ENCODE results near the gene WDR41.
A peak's percentile ranks its signal among the peaks of the same experiment; 100 is the strongest.

WDR41 gene

DNA sequence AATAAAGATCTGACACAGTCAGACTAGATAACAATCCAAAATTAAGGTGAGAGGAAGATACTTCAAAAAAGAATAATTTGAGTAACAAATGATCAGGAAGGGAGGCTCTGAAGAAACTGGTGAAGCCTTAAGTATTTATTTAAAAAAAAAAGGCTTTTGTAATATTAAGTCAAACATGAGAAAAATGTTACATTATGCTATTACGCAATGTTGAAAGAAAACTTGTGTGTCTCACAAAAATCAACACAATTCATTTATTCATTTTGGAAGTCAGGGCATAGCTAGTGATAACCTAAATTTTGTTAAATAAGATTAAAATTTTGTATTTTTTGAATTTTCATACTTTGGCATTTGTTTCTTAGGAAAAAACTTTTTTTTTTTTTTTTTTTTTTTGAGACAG lies 28.2 kb downstream of the WDR41 start:
- DNase-seq (ENCODE audit: extremely low read depth, low read depth) = no peak
- TF ChIP-seq, protein P1, sequence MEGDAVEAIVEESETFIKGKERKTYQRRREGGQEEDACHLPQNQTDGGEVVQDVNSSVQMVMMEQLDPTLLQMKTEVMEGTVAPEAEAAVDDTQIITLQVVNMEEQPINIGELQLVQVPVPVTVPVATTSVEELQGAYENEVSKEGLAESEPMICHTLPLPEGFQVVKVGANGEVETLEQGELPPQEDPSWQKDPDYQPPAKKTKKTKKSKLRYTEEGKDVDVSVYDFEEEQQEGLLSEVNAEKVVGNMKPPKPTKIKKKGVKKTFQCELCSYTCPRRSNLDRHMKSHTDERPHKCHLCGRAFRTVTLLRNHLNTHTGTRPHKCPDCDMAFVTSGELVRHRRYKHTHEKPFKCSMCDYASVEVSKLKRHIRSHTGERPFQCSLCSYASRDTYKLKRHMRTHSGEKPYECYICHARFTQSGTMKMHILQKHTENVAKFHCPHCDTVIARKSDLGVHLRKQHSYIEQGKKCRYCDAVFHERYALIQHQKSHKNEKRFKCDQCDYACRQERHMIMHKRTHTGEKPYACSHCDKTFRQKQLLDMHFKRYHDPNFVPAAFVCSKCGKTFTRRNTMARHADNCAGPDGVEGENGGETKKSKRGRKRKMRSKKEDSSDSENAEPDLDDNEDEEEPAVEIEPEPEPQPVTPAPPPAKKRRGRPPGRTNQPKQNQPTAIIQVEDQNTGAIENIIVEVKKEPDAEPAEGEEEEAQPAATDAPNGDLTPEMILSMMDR (IDR thresholded peaks at IDR 0.05; ENCODE audit: low read depth, low read length, missing control alignments) = no peak
- H3K4me3 ChIP-seq (replicated peaks; ENCODE audit: low read depth, low read length) = no peak overlapping the region

DNA sequence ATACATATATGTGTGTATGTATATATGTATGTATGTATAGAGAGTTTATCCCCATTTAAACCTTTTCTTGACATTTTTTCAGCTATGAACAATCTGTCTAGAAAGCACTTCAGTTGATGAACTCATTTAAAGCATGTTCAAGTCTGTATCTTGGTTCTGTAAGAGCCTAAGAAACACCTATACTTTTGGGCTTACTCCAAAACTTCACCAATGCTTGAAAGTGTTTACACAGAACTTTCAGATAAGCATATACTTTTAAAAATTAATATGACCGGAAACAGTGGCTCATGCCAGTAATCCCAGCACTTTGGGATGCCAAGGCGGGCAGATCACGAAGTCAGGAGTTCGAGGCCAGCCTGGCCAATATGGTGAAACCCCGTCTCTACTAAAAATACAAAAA lies 30.8 kb downstream of the WDR41 start:
- TF ChIP-seq, protein P1 (IDR thresholded peaks at IDR 0.05; ENCODE audit: low read depth, low read length, missing control alignments) = no peak

DNA sequence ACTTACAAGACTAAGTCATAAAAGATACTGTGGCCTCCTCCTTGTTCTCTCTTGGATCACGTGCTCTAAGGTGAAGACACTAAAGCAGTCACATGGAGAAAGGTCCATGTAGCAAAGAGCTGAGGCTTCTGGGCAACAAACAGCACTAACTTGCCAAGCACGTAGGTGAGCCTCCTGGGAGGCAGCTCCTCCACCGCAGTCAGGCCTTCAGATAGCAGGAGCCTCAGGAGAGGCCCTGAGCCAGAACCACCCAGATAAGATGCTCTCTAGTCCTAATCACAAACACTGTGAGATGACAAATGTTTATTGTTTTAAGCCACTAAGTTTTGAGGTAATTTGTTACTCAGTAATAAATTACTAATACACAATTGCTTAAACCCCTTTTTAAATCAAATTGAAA lies 38.0 kb downstream of the WDR41 start:
- DNase-seq (ENCODE audit: extremely low read depth, low read depth) = no peak
- H3K4me3 ChIP-seq (replicated peaks; ENCODE audit: low read depth, low read length) = no peak overlapping the region
- TF ChIP-seq, protein P1 (IDR thresholded peaks at IDR 0.05; ENCODE audit: low read depth, low read length, missing control alignments) = no peak

More for the DNA sequence above, 30.8 kb downstream of the WDR41 start:
- no peak overlapping the region for H3K4me3 ChIP-seq (replicated peaks; ENCODE audit: low read depth, low read length)
- no peak for DNase-seq (ENCODE audit: extremely low read depth, low read depth)

- TF ChIP-seq, protein P1 (IDR thresholded peaks at IDR 0.05; ENCODE audit: low read depth, low read length, missing control alignments) = no peak
- peak; percentile 37 for DNase-seq (ENCODE audit: extremely low read depth, low read depth)
- no peak overlapping the region for H3K4me3 ChIP-seq (replicated peaks; ENCODE audit: low read depth, low read length)
These were observed 39.8 kb downstream of the WDR41 start for GRCh38 chr5:77452351-77452750.

DNA sequence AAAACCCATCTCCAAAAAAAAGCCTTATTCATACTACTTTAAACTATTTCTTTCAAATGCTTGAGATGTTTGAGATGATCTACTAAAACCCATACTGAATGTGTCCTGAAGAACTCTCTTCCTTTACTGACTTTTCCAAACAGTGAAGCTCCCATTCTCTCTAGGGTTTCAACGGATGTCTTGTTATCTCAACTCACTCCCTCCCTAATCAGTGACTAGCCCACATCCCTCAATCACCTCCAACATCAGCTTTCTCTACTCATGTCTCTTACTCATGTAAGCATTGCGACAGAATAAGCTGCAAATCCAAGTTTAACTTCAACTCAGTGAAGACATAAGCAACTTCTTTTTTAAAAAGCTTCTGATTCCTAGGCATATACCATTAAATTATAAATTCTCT lies 42.1 kb downstream of the WDR41 start:
- H3K4me3 ChIP-seq (replicated peaks; ENCODE audit: low read depth, low read length) = no peak overlapping the region
- no peak for DNase-seq (ENCODE audit: extremely low read depth, low read depth)
- TF ChIP-seq, protein P1 (IDR thresholded peaks at IDR 0.05; ENCODE audit: low read depth, low read length, missing control alignments) = no peak

- no peak for DNase-seq (ENCODE audit: extremely low read depth, low read depth)
- TF ChIP-seq, protein P1 (IDR thresholded peaks at IDR 0.05; ENCODE audit: low read depth, low read length, missing control alignments) = no peak
- no peak overlapping the region for H3K4me3 ChIP-seq (replicated peaks; ENCODE audit: low read depth, low read length)
These were observed 42.8 kb downstream of the WDR41 start for GRCh38 chr5:77449277-77449676.

DNA sequence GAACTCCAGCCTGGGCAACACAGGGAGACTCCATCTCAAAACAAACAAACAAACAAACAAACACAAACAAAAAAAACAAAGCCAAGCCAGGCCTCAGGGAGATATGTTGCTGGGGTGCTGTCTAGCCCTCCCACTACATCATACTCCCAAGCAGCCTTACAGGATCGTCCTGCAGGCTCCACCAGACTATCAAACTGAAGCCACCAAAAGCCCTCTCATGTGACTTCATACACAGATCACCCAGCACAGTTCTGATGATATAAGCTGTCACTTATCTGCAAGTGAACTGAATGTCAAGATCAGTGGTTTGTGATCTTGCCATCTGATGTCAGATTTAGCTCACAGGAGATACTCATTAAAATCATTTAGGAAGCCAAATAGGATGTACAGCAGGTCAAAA lies 43.3 kb downstream of the WDR41 start:
- TF ChIP-seq, protein P1 (IDR thresholded peaks at IDR 0.05; ENCODE audit: low read depth, low read length, missing control alignments) = no peak
- H3K4me3 ChIP-seq (replicated peaks; ENCODE audit: low read depth, low read length) = no peak overlapping the region
- no peak for DNase-seq (ENCODE audit: extremely low read depth, low read depth)

All from HFF-Myc (cell line).